Measurements from ENCODE around the gene KCNJ1. TPM values are rescaled to one million over a fixed set of nuclear protein-coding genes. Genes with fewer than 3 reads are reported as not detected.

Gene KCNJ1
- total and polyA plus RNA-seq, 2 of the 8 experiments (the other 6 are each of a cell fraction or from before 2014, with no cell fraction given) = 0.17 to 0.23 TPM

GRCh38 chr11:128809128-128809527, 58.0 kb downstream of the KCNJ1 start:
- Histone ChIP-seq H3K9ac (replicated peaks in 1 of 4; ENCODE audit: extremely low read depth in 1 of 4, low read depth in 3 of 4, low read length in 3 of 4) (no peak overlapping the region), H4K20me1 (replicated peaks in 1 of 2; ENCODE audit: control insufficient read depth in 1 of 2, insufficient read depth in 2 of 2, low read length in 2 of 2) (no peaks in the 10 kb centered on the region), H3K4me1 (replicated peaks in 1 of 4; ENCODE audit: control insufficient read depth in 3 of 4, insufficient read depth in 4 of 4, low read length in 3 of 4) (no peaks in the 10 kb centered on the region), H4K5ac (ENCODE audit: insufficient read length, low read depth, low read length) (no peak overlapping the region), H4K91ac (replicated peaks; ENCODE audit: insufficient read length, low read length) (no peak overlapping the region), H3K14ac (ENCODE audit: insufficient read length) (no peak overlapping the region), H3K27ac (ENCODE audit: low read depth, low read length) (no peak overlapping the region), H3K79me1 (ENCODE audit: low read depth, low read length) (no peaks in the 10 kb centered on the region), H2BK12ac (ENCODE audit: low read depth, low read length) (no peak overlapping the region), H3K56ac (replicated peaks; ENCODE audit: insufficient read length, low read depth, low read length) (no peak overlapping the region), H2BK5ac (ENCODE audit: low read depth, low read length) (no peak overlapping the region), H2AK5ac (ENCODE audit: low read depth, low read length) (no peak overlapping the region), H2BK20ac (ENCODE audit: low read length) (no peak overlapping the region), H3K4me2 (ENCODE audit: insufficient read depth in 1 of 2, low read depth in 2 of 2, low read length in 2 of 2) (no peak overlapping the region), H3K9me3 (ENCODE audit: insufficient read depth in 2 of 2, low read depth in 1 of 2, low read length in 1 of 2) (no peaks in the 10 kb centered on the region), H2AFZ (ENCODE audit: low read length) (no peak overlapping the region), H3K18ac (ENCODE audit: extremely low read depth, low read length) (no peak overlapping the region), H2BK15ac (ENCODE audit: low read length) (no peak overlapping the region), H3K4me3 (ENCODE audit: extremely low read depth in 1 of 4, insufficient read depth in 2 of 4, low read depth in 3 of 4, low read length in 4 of 4) (no peak overlapping the region), H3K27me3 (replicated peaks in 1 of 4; ENCODE audit: control insufficient read depth in 3 of 4, extremely low read depth in 1 of 4, insufficient read depth in 3 of 4, low read length in 3 of 4) (no peaks in the 10 kb centered on the region), H3K36me3 (ENCODE audit: control insufficient read depth in 2 of 4, insufficient read depth in 4 of 4, low read length in 3 of 4) (no peaks in the 10 kb centered on the region), H3K23me2 (ENCODE audit: low read depth, low read length) (no peaks in the 10 kb centered on the region), H3K23ac (ENCODE audit: insufficient read length) (no peak overlapping the region), H2BK120ac (replicated peaks; ENCODE audit: low read depth, low read length) (no peak overlapping the region), H4K8ac (ENCODE audit: extremely low read depth, insufficient read depth, low read length) (no peak overlapping the region), H3K79me2 (ENCODE audit: control insufficient read depth in 1 of 2, insufficient read depth in 2 of 2, low read length in 2 of 2) (no peaks in the 10 kb centered on the region), H3K4ac (replicated peaks; ENCODE audit: insufficient read length, low read depth, low read length) (no peak overlapping the region)
- ChIA-PET CTCF (ENCODE audit: partially characterized antibody) (interaction anchor here (0.7 to 4.7 kb wide), 7 partner anchors 8 to 181 kb away, joined by 3 to 35 read pairs (median 4); no protein-coding TSS in a partner anchor), POLR2A (ENCODE audit: partially characterized antibody) (no interaction called here)
- FAIRE-seq = no peak
- WGBS, 2 experiments (ENCODE audit: extremely low coverage in 1 of 2, insufficient coverage in 1 of 2, insufficient read length in 1 of 2, insufficient replicate concordance in 2 of 2, low coverage in 1 of 2, low lambda C conversion rate in 2 of 2, missing lambda C conversion rate in 1 of 2) = 73% methylated on average over 6 of the region's 6 CpGs; no CpG with 5 or more reads in 1 of the 2 experiments
- DNase-seq (ENCODE audit: low read depth in 1 of 2, low spot score in 2 of 2) = no peak
- TF ChIP-seq EGR1 (IDR thresholded peaks at IDR 0.05; ENCODE audit: borderline replicate concordance, low read depth, low read length) = no peak
- TF ChIP-seq JUND (IDR thresholded peaks at IDR 0.05; ENCODE audit: low read length) = no peak
- TF ChIP-seq RAD21 (IDR thresholded peaks at IDR 0.05 in 1 of 2, conservative IDR thresholded peaks at IDR 0.05 in 1 of 2; ENCODE audit: low read depth in 2 of 2, low read length in 2 of 2) = no peak
- TF ChIP-seq POLR2A (IDR thresholded peaks at IDR 0.05; ENCODE audit: control extremely low read depth in 1 of 2, low read depth in 2 of 2, low read length in 2 of 2) = no peak
- TF ChIP-seq SP4 (IDR thresholded peaks at IDR 0.05; ENCODE audit: low read length) = no peak
- TF ChIP-seq BRCA1 (IDR thresholded peaks at IDR 0.05; ENCODE audit: low read depth, low read length) = no peak
- no peak for TF ChIP-seq MAX (IDR thresholded peaks at IDR 0.05)
- TF ChIP-seq RFX5 (IDR thresholded peaks at IDR 0.05; ENCODE audit: borderline replicate concordance, low read depth, low read length) = no peak

All from H1 (cell line).